SH-SY5Y (cell line): ENCODE results near the gene PER1.

Experiments
- GATA2 ChIP-seq: IDR thresholded peaks from 2 replicates; pipeline ENCODE4 v1.6.1; 2011; ENCODE audit warnings: mild to moderate bottlenecking, low read depth, low read length
- GATA3 ChIP-seq: IDR thresholded peaks from 2 replicates; pipeline ENCODE4 v1.6.1; 2011; ENCODE audit warnings: low read depth, mild to moderate bottlenecking, low read length, moderate library complexity

DNA sequence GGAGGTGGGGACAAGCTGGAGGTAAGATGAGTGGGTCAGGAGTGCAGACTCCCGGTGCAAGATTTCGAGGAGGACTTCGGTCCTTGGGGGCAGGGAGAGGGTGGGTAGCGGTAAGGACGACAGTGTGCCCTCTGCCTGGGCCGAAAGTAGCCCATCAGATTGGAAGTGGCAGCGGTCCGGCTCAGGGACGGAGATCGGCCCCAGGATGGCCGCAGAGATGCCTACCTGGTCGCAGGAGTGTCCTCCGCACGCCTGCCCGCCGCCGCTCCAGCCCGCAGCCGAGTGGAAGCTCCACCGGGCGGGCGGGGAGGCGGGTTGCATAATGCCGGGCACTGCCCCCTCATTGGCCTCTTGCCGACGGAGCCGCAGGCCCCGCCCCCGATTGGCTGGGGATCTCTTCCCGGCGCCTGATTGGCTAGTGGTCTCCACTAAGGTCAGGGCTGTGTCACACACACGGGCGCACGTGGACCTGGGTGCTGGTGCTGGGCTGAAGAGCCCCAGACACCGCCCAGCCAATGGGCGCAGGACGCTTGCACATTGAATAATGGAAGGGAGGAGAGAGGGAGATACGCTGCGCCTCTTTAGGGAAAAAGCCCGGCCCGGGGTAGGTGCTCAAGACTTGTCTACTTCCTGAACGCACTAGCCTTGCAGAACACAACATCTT lies at the start of gene PER1:
- TF ChIP-seq GATA3 (no peak), GATA2 (no peak; the same call in 1 of the 2 replicates)
